Measurements from ENCODE around the gene XYLT1.
A peak's percentile ranks its signal among the peaks of the same experiment; 100 is the strongest.

XYLT1 gene

GRCh38 chr16:17392857-17393692 lies 77.7 kb downstream of the XYLT1 start:
- DNase-seq: no peak

- no peak for DNase-seq
These were observed 78.5 kb downstream of the XYLT1 start for GRCh38 chr16:17392127-17392856.

GRCh38 chr16:17391715-17392114 lies 79.0 kb downstream of the XYLT1 start:
- DNase-seq: no peak

GRCh38 chr16:17389384-17389783 lies 81.4 kb downstream of the XYLT1 start:
- no peak for DNase-seq

GRCh38 chr16:17387256-17387655 lies 83.5 kb downstream of the XYLT1 start:
- no peak for DNase-seq

- no peak for DNase-seq
These were observed 84.5 kb downstream of the XYLT1 start for GRCh38 chr16:17386229-17386628.

GRCh38 chr16:17384471-17384870 lies 86.3 kb downstream of the XYLT1 start:
- DNase-seq: no peak

GRCh38 chr16:17382949-17383863 lies 87.6 kb downstream of the XYLT1 start:
- DNase-seq: peak; percentile 46

GRCh38 chr16:17382514-17382913 lies 88.2 kb downstream of the XYLT1 start:
- DNase-seq: no peak

- no peak for DNase-seq
These were observed 89.0 kb downstream of the XYLT1 start for GRCh38 chr16:17381784-17382183.

- DNase-seq: no peak
These were observed 90.1 kb downstream of the XYLT1 start for GRCh38 chr16:17380613-17381012.

GRCh38 chr16:17379121-17379571 lies 91.6 kb downstream of the XYLT1 start:
- DNase-seq: no peak

- no peak for DNase-seq
These were observed 93.1 kb downstream of the XYLT1 start for GRCh38 chr16:17377360-17378324.

- peak; percentile 33 for DNase-seq
These were observed 95.1 kb downstream of the XYLT1 start for GRCh38 chr16:17375461-17376304.

- no peak for DNase-seq
These were observed 96.0 kb downstream of the XYLT1 start for GRCh38 chr16:17374668-17375255.

- DNase-seq: no peak
These were observed 97.2 kb downstream of the XYLT1 start for GRCh38 chr16:17373533-17373932.

GRCh38 chr16:17372386-17372785 lies 98.4 kb downstream of the XYLT1 start:
- DNase-seq: no peak

- DNase-seq: no peak
These were observed 99.5 kb downstream of the XYLT1 start for GRCh38 chr16:17371299-17371698.

GRCh38 chr16:17370731-17371285 lies 100.0 kb downstream of the XYLT1 start:
- no peak for DNase-seq

- DNase-seq: no peak
These were observed 100.5 kb downstream of the XYLT1 start for GRCh38 chr16:17370223-17370707.

Measured in DMS79 treated with DMSO at 0.1 percent for 48 hours (cell line).